Tibial nerve (tissue), 4 donors: ENCODE results near the gene SIVA1. TPM values are rescaled to one million over a fixed set of nuclear protein-coding genes. Genes with fewer than 3 reads are reported as not detected.

Experiments used
- DNase-seq, 2 donors: peaks; one replicate each; pipeline ENCODE4 v3.0.0-alpha.2; 2019; ENCODE audit warnings: low spot score in 2 of 2
- H3K27ac ChIP-seq, 4 donors: fragments of 200-600 bp; sonication (generic) in 3 of 4; one replicate each; pipeline ENCODE4 v1.5.1; 2017 to 2019; ENCODE audit warnings: mild to moderate bottlenecking in 1 of 4
- H3K27me3 ChIP-seq, 2 donors: fragments of 200-600 bp; sonication (generic) in 1 of 2; one replicate each; pipeline versions ENCODE4 v1.5.1 to v1.6.0; 2017 to 2019
- H3K36me3 ChIP-seq, 3 donors: fragments of 200-600 bp; sonication (generic); one replicate each; pipeline ENCODE4 v1.5.1; 2018 to 2019
- H3K4me1 ChIP-seq, 4 donors: fragments of 200-600 bp; sonication (generic) in 3 of 4; one replicate each; pipeline ENCODE4 v1.5.1; 2017 to 2019
- H3K4me3 ChIP-seq, 4 donors: fragments of 200-600 bp; sonication (generic) in 3 of 4; one replicate each; pipeline ENCODE4 v1.5.1; 2017 to 2019; ENCODE audit warnings: mild to moderate bottlenecking in 1 of 4, moderate library complexity in 1 of 4
- H3K9me3 ChIP-seq, 4 donors: fragments of 200-600 bp; sonication (generic) in 3 of 4; one replicate each; pipeline ENCODE4 v1.5.1; 2017 to 2019
- EP300 ChIP-seq, 2 donors: sonication (generic); formaldehyde crosslinking; IDR thresholded peaks; one replicate each; pipeline ENCODE4 v1.6.1; 2017; ENCODE audit warnings: antibody characterized with exemption in 2 of 2, mild to moderate bottlenecking in 1 of 2
- POLR2A ChIP-seq, 2 donors: fragments of 450-650 bp; IDR thresholded peaks; one replicate each; pipeline ENCODE4 v1.6.1; 2017; ENCODE audit warnings: antibody characterized with exemption in 2 of 2, mild to moderate bottlenecking in 2 of 2, moderate library complexity in 2 of 2
- WGBS, 2 donors: methylation state at CpG; one replicate each; pipeline ENCODE4 v1.1.5; 2018; 5-methylcytosine and 5-hydroxymethylcytosine counted together
- total RNA-seq, 4 donors: library from RNA; depleted of rRNA; stranded (reverse); fragments of >200 nt; gene quantifications; one replicate each; pipeline ENCODE4 v1.1.0, GENCODE V29; 2016
- TF ChIP-seq, protein P1 (sequence below), 5 experiments: fragments of 200-600 bp in 3 of 5; fragments of 450-650 bp in 2 of 5; sonication (generic) in 3 of 5; IDR thresholded peaks; one replicate each; pipeline ENCODE4 v1.5.1; 2016 to 2019; ENCODE audit warnings: antibody characterized with exemption in 5 of 5, mild to moderate bottlenecking in 3 of 5, moderate library complexity in 2 of 5

Gene SIVA1
- total RNA-seq, 4 donors from 2014 or later: 260 to 422 (median 378) TPM

- TF ChIP-seq, protein P1, sequence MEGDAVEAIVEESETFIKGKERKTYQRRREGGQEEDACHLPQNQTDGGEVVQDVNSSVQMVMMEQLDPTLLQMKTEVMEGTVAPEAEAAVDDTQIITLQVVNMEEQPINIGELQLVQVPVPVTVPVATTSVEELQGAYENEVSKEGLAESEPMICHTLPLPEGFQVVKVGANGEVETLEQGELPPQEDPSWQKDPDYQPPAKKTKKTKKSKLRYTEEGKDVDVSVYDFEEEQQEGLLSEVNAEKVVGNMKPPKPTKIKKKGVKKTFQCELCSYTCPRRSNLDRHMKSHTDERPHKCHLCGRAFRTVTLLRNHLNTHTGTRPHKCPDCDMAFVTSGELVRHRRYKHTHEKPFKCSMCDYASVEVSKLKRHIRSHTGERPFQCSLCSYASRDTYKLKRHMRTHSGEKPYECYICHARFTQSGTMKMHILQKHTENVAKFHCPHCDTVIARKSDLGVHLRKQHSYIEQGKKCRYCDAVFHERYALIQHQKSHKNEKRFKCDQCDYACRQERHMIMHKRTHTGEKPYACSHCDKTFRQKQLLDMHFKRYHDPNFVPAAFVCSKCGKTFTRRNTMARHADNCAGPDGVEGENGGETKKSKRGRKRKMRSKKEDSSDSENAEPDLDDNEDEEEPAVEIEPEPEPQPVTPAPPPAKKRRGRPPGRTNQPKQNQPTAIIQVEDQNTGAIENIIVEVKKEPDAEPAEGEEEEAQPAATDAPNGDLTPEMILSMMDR (IDR thresholded peaks at IDR 0.05): no peak
- TF ChIP-seq EP300 (IDR thresholded peaks at IDR 0.05) (no peak), POLR2A (IDR thresholded peaks at IDR 0.05) (no peak)
- no peak overlapping the region for H3K27ac ChIP-seq
Observed at GRCh38 chr14:104739026-104739425, 13.9 kb upstream of the SIVA1 start.

GRCh38 chr14:104739546-104740516, 13.1 kb upstream of the SIVA1 start:
- Histone ChIP-seq H3K36me3 (peaks cover 0 to 25% (median 0%) of the 10 kb centered on the region in 3 donors), H3K27ac (no peak overlapping the region), H3K9me3 (no peaks in the 10 kb centered on the region), H3K27me3 (no peaks in the 10 kb centered on the region), H3K4me1 (peaks cover 0 to 26% (median 23%) of the 10 kb centered on the region in 4 donors), H3K4me3 (no peak overlapping the region)
- DNase-seq: no peak
- no peak for TF ChIP-seq EP300 (IDR thresholded peaks at IDR 0.05)
- TF ChIP-seq, protein P1 (IDR thresholded peaks at IDR 0.05): no peak
- TF ChIP-seq POLR2A (IDR thresholded peaks at IDR 0.05): no peak
- 86 to 92% methylated on average over 28 of the region's 29 CpGs for WGBS, 2 donors

More at GRCh38 chr14:104739026-104739425, 13.9 kb upstream of the SIVA1 start:
- no peak for DNase-seq
- no peaks in the 10 kb centered on the region for H3K9me3 ChIP-seq
- H3K36me3 ChIP-seq: peaks cover 0 to 25% (median 0%) of the 10 kb centered on the region in 3 donors
- H3K27me3 ChIP-seq: no peaks in the 10 kb centered on the region
- WGBS, 2 donors: 90 to 92% methylated on average over 15 to 17 of the region's 17 CpGs
- H3K4me3 ChIP-seq: no peak overlapping the region
- peaks cover 0 to 30% (median 27%) of the 10 kb centered on the region in 4 donors for H3K4me1 ChIP-seq

- Histone ChIP-seq H3K9me3 (no peaks in the 10 kb centered on the region), H3K36me3 (peaks cover 0 to 25% (median 0%) of the 10 kb centered on the region in 3 donors), H3K27ac (no peak overlapping the region), H3K27me3 (no peaks in the 10 kb centered on the region), H3K4me1 (peaks cover 0 to 22% (median 19%) of the 10 kb centered on the region in 4 donors), H3K4me3 (no peak overlapping the region)
- 88 to 89% methylated on average over 26 to 28 of the region's 29 CpGs for WGBS, 2 donors
- DNase-seq: no peak
- TF ChIP-seq, protein P1 (IDR thresholded peaks at IDR 0.05): no peak
- TF ChIP-seq EP300 (IDR thresholded peaks at IDR 0.05) (no peak), POLR2A (IDR thresholded peaks at IDR 0.05) (no peak)
Observed at GRCh38 chr14:104741108-104741802, 11.7 kb upstream of the SIVA1 start.

- Histone ChIP-seq H3K27ac (no peak overlapping the region), H3K27me3 (no peaks in the 10 kb centered on the region), H3K4me3 (no peak overlapping the region), H3K36me3 (peaks cover 0 to 25% (median 0%) of the 10 kb centered on the region in 3 donors), H3K9me3 (no peaks in the 10 kb centered on the region), H3K4me1 (peaks cover 0 to 20% (median 17%) of the 10 kb centered on the region in 4 donors)
- WGBS, 2 donors: 89 to 91% methylated on average over 13 to 17 of the region's 23 CpGs
- no peak for TF ChIP-seq EP300 (IDR thresholded peaks at IDR 0.05)
- TF ChIP-seq, protein P1 (IDR thresholded peaks at IDR 0.05): no peak
- TF ChIP-seq POLR2A (IDR thresholded peaks at IDR 0.05): no peak
- DNase-seq: no peak
Observed at GRCh38 chr14:104741803-104742251, 11.1 kb upstream of the SIVA1 start.
